ENCODE results near the gene PPP1R12C.

DNA sequence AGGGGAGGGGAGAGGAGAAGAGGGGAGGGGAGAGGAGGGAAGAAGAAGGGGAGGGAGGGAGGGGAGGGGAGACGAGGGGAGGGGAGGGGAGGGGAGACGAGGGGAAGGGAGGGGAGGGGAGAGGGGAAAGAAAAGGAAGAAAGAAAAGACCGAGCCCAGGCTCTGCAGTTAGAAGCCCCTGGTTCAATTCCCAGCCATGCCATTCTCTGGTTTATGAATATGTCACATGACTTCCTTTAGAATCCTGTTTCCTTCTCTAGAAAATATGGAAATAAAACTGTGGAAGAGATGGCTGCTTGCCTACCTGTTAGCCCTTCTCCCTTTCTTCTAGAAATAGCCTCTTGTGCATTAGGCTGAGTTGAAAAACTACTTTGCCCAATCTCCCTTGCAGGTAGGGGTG, 17.3 kb upstream of the PPP1R12C start:
- TF ChIP-seq, protein P1, sequence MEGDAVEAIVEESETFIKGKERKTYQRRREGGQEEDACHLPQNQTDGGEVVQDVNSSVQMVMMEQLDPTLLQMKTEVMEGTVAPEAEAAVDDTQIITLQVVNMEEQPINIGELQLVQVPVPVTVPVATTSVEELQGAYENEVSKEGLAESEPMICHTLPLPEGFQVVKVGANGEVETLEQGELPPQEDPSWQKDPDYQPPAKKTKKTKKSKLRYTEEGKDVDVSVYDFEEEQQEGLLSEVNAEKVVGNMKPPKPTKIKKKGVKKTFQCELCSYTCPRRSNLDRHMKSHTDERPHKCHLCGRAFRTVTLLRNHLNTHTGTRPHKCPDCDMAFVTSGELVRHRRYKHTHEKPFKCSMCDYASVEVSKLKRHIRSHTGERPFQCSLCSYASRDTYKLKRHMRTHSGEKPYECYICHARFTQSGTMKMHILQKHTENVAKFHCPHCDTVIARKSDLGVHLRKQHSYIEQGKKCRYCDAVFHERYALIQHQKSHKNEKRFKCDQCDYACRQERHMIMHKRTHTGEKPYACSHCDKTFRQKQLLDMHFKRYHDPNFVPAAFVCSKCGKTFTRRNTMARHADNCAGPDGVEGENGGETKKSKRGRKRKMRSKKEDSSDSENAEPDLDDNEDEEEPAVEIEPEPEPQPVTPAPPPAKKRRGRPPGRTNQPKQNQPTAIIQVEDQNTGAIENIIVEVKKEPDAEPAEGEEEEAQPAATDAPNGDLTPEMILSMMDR (IDR thresholded peaks at IDR 0.05), result no peak
- TF ChIP-seq POLR2A (IDR thresholded peaks at IDR 0.05) (no peak), EP300 (IDR thresholded peaks at IDR 0.05) (no peak)

Data from tibial nerve (tissue), 4 donors.